HG03354 (cell line): Measurements from ENCODE around the gene SYVN1.
"Not testable (repeated sequence)": the region's sequence is repeated elsewhere in the genome, so short reads cannot be mapped to it uniquely, and the experiment has no call there.

Source experiments
- ATAC-seq: cut with Tn5 transposase; IDR thresholded peaks from one replicate; pipeline ENCODE4 v1.9.1; 2021; ENCODE audit warnings: mild to moderate bottlenecking; ENCODE audit not compliant: unreplicated experiment, poor library complexity, severe bottlenecking

Gene SYVN1

DNA sequence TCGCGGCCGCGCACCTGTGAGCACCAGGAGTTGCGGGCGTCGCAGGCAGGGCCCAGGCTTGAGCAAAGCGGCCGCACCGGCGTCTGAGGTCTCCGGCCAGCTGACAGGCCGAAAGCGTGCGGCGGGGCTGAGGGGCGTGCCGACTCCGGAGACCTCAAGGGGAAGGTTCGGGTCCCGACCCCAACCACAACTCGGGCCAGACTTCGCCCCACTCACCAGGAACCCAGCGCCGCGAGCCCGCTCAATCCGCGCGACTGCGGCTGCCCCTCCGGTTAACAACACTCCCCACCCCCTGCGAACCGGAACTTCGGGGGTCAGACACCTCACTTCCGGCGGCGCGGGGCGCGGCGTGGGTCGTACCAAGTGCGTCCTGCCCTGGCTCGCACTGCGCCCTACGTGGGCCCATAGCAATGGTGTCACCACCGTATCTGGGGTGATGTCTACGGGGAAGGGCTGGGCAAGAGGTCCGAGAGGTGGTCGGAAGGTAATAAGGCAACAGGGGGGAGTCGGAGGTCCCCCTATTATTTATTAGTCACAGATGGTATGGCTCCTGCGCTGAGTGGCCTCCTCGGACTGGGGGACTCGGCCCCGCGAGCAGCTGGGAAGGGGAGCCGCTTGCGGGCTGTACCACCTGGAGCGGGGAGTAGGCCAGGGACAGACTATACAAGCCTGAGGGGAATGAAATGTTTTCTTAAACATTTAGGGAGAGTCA is at the start of gene SYVN1:
TSS of gene SYVN1 (minus strand) at position 280 of the 712 bp plus-strand sequence. CDS start 918 bp downstream, outside the sequence.
- peak; percentile 61 for ATAC-seq

DNA sequence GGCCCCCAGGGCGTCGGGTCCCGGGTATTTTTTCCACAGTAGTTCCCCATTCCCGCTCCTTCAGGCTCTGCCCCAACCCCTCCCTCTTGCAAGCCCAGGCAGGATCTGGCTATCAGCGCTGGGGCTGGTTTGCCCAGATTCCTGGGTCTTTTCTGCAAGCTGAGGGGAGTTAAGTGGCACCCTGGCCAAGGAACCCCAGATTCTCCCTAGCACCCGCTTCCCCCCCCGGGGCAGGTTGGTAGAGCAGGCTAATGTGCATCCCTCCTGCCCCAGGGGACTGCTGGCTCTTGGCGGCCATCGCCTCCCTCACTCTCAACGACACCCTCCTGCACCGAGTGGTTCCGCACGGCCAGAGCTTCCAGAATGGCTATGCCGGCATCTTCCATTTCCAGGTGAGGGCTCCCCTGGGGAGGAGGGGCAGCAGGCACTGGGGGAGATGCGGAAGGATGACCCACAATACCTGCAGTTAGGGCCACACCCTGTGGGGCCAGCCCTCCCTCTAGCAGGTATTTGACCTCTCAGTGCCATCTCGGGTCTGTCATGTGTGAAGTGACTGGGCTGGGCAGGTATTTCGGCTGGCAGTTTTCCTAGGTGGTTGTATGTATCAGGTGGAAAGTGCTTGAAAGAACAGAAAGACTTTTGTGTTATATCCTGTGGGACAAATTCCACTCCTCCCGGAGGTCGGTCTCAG is 49.0 kb upstream of the SYVN1 start:
- no peak for ATAC-seq

DNA sequence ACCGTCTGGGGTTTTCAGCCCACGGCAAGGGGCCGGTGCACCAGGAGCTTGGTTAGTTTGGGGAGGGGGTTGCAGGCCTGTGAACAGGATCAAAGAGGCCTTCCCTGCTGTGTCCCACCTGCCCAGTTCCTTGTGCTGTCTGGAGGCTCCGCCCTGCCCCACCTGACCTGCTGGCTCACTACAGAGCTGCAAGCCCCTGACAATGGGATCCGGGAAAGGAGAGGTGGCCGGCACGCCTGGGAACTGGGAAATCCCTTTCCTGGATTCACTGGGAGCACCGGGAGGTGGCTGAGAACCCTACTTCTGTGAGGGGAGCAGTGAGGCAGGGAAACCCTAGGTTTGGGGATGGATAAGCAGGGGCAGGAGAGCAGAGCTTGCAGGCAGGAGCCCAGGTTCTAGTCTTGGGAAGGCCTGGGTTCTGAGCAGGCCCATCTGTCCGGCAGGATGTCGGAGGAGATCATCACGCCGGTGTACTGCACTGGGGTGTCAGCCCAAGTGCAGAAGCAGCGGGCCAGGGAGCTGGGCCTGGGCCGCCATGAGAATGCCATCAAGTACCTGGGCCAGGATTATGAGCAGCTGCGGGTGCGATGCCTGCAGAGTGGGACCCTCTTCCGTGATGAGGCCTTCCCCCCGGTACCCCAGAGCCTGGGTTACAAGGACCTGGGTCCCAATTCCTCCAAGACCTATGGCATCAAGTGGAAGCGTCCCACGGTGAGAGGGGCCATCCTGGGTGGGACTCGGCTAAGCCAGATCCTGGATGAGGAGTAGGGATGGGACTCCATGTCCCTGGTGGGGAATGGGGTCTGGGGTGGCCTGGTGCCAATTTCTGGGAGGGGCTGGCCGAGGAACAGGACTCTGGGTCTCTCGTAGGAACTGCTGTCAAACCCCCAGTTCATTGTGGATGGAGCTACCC is 48.2 kb upstream of the SYVN1 start:
- ATAC-seq = no peak

DNA sequence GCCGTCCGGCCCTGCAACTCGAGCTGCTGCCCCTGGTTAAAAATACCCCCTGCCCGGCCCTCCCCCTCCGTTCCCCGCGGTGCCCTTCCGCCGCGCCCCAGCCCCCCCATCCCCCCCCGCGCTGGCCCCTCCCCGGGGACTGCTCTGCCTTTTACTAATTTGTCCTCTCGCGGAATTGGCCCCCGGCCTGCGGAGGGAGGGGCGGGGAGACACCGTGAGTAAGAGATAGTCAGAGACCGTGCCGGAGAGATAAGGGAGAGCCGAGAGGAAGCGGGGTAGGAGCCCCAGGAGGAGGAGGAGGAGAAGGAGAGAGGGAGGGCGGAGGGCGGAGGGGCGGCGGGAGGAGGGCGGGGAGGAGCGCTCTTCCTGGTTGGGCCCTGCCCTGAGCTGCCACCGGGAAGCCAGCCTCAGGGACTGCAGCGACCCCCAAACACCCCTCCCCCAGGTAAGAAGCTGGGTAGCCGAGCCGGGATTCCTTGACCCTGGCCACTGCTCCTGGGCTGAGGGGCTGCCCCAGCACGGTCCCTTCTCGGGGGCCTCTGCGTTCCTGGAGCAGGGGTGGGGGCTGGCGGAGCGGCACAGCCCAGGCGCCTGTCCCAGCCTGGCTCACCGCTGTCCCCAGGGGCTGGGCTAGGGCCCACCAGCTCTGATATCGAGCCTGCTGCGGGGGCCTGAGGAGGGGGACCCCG is 47.4 kb upstream of the SYVN1 start, which contains the start of gene CAPN1:
TSS of gene CAPN1 (plus strand) at position 360 of the 689 bp plus-strand sequence. CDS start 774 bp downstream, outside the sequence.
- ATAC-seq = peak; percentile 42

DNA sequence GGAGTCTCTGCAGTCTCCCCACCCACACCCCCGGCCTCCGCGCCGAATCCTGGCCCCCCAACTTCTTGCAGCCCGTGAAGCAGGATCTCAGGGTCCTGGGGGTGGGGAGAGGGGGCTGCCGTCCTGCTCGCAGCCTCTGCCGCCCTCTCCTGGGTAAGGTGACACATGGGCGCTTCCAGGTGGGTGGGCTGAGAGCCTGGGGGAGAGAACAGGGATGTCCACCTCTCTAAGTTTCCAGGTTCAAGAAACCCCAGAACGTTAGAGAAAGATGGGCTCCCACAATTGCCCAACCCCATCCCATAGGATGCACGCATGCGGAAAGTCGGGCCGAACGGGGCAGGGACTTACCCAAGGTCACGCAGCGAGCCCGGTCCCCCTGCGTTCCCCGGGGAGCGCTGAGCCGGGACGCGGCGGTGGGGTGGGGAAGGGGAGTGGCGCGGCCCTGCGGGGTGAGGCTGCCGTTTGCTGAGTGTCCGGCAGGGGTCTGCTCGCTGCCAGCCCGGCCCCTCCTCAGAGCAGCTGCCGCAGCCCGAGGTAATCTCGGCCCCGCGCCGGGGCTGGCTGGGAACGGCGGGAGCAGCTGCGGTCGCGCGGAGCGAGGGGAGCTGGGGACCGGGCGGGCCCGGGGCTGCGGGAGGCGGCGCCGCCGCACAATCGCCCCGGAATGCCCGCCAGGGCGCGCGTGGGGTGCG is 46.7 kb upstream of the SYVN1 start:
- peak; percentile 75 for ATAC-seq

DNA sequence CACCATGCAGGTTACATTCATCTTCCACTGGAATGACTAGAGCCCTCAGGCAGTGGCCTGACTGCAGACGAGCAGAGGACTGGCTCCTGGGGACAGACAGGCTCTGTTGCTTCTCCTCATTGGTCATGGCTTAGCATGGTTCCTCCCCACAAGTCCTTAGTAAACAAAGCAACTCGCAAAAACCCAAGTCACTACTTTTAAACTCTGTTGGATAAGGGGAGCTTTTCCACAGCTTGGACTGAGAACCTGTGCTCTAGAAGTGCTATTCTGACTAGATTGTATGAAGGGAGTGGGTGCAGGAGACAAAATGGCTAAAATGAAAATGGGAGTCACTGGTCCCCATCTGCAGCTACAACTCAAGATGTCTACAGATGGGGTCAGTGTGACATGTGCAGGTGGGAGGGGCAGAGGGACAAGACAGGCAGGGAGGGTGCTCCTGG is 40.3 kb upstream of the SYVN1 start:
- ATAC-seq = not testable (repeated sequence)

DNA sequence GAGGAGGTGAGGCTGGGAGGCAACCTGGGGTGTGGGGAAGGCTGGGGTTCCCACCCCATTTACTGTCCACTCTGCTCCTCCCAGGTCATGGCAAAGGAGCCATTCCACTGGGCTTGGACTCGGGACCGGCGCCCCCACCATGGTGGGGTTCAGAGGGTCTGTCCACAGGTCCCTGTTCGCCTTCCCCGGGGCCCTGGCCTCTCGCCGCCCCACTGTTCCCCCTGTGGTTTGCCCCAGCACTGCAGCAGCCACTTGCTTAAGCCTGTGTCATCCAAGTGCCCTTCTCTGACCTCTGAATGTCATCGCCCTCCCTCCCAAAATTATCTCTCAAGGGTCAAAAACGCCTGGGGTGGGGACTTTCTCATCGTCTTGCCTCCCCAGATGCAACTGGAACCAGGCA is 38.3 kb upstream of the SYVN1 start:
- ATAC-seq = no peak

DNA sequence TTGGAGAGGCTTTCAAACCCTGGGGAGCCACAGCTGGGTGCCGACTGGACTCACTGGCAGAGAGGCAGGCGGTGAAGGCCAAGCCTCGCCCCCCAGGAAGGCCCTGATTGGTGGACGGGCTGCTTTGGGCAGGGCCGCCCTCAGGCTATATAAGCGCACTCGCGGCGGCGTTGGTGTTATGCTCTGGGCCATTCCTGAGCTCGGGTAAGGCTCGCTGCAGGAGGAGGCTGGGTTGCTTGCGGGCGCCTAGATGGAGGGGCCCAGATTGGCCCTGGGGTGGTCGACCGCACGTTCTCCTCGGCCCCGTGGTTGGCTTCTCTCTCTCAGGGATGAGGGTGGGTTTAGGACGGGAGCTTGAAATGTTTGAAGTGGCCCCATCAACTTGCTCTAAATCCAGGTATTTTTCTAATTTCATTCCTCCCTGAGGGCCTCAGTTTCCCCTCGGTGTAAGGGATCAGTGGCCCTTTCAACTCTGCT is 35.8 kb upstream of the SYVN1 start, which contains the start of gene SPDYC:
TSS of gene SPDYC (plus strand) at position 176 of the 477 bp plus-strand sequence. CDS start 1,125 bp downstream, outside the sequence.
- no peak for ATAC-seq

DNA sequence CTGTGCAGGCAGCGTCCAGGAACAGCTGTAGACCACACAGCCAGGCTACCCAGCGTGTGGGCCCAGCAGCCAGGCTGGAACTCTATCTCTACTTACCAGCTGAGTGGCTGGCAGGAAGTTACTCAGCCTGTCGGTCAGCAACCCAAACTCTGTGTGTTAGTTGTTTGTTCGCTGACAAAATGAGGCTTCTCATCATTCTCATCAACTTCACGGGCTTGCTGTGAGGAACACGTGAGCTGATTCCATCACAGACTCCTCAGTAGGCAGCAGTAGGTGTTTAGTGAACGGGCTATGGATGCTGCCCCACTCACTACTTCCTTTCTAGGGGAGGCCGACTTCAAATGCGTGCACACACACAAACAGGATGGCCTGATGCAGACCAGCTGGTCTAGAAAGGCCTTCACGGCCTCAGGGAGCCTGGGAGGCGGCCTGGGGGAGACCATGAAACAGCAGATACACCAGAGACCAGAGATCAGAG is 34.9 kb upstream of the SYVN1 start:
- no peak for ATAC-seq

DNA sequence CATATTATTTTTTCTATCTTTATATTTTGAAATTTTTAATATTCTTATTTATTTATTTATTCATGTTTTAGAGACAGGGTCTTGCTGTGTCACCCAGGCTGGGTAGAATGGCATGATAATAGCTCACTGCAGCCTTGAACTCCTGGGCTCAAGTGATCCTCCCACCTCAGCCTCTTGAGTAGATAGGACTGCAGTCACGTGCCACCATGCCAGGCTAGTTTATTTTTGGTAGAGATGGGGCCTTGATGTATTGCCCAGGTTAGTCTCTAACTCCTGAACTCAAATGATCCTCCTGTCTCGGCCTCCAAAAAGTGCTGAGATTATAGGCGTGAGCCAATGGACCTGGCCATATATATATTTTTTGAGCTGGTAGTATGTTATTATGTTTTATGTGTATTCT is 33.3 kb upstream of the SYVN1 start:
- no peak for ATAC-seq

DNA sequence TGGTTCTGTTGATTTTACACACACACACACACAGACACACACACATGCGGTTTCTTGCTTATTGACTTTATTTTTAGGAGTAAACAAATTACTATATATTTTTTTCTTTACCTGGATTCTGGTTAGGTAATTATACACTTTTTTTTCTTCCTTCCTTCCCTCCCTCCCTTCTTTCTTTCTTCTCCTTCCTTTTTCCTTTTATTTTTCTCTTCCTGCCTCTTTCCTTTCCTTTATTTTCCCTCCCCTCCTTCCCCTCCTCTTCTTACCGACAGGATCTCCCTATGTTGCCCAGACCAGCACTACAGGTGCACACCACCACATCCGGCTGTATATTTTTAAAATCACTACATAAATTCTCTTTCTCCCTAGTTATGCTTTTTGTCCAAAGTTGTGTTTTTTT is 32.6 kb upstream of the SYVN1 start:
- ATAC-seq = no peak

DNA sequence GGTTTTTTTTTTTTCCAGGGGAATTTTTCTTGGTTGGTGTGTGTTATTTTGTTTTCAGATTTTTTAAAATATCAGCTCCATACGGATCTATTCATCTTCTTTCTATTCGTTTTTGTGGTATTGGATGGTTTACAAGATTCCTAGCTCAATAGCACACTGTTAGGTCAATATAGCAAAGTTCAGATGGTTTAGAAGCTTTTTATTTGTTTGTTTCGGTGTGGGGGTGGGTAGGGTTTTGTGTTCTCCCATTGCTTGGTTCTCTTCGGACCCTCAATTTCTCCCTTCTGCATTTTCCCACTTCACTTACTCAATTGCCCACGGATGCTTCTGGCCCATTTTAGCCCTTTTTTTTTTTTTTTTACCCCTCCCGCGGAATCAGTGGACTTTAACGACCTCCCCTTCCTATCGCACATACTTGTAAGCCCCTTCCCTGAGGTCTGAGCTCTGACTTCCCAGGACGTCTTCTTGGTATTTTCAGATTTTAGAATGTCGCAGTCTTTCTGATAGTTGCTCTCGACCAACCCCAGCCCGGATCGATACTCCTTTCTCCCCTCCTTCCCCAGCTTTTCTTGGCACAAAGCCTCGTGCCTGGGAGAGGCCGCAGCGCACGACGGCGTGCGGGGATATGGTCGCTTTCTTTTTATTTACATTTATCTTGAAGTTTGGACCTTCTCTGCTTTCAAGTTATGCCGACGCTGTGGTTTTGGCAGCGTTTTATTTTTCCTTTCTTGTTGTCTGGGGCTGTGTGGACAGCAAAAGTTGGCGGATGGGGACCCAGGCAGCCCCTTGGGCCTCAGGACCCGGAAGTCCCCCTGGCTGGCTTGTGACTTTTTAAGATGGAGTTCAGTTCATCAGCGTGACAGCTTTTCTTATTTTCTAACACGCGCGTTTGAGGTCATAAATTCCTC is 31.3 kb upstream of the SYVN1 start:
- no peak for ATAC-seq

DNA sequence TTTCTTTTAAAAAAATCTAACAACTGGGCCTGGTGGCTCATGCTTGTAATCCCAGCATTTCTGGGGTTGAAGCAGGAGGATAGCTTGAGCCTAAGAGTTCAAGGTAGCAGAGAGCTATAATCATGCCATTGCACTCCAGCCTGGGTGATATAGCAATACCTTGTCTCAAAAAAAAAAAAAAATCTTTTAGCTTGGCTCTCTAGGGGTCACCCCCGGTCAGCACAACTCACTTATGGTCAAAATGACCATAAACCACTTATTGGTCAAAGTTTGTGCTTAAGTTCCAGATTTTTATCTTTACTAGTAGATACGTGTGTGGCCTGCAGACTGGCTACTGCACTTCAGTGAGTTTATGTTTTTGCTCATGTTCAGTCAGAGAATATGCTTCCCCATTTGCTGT is 29.4 kb upstream of the SYVN1 start:
- ATAC-seq = no peak

DNA sequence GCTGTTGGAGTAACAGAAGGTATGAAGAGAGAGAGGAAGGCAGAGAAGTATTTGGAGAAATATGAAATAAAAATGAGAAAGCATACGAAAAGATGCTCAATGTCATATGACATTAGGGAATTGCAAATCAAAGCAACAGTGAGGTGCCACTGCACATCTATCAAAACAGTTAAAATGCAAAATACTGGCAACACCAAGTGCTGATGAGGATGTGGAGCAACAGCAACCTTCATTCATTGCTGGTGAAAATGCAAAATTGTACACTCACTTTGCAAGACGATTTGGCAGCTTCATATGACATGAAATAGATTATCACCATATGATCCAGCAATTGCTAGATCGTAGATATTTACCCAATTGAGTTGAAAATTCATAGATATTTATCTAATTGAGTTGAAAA is 26.3 kb upstream of the SYVN1 start:
- no peak for ATAC-seq

DNA sequence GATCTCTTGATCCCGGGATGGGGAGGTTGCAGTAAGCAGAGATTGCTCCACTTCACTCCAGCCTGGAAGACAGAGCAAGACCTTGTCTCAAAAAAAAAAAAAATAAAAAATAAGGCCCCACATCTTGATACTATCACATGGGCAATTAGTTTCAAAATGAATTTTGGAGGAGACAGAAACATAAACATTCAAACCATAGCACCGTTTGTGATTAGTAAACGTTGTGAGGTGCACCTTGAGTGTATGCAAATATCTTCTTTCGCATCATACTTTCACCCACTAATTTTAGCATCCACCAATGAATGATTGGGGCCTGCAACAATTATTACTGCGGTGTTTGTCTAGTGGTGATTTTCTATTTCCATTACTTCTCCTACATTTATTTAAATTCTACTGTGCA is 24.7 kb upstream of the SYVN1 start:
- peak; percentile 66 for ATAC-seq

DNA sequence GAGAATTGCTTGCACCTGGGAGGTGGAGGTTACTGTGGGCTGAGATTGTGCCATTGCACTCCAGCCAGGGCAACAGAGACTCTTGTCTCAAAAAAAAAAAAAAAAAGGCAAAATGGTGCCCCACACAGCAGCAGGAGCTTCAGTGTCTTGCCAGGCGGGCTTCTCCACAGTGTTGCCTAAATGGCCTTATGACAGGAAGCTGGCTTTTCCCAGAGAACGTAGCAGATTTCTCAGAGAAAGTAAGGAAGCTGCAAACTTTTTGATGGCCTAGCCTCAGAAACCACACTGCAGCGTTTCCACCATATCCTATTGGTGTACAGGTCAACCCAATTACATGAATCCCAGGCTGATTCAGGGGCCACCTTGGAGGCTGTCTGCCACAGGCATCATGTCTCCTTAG is 23.0 kb upstream of the SYVN1 start:
- ATAC-seq = no peak

DNA sequence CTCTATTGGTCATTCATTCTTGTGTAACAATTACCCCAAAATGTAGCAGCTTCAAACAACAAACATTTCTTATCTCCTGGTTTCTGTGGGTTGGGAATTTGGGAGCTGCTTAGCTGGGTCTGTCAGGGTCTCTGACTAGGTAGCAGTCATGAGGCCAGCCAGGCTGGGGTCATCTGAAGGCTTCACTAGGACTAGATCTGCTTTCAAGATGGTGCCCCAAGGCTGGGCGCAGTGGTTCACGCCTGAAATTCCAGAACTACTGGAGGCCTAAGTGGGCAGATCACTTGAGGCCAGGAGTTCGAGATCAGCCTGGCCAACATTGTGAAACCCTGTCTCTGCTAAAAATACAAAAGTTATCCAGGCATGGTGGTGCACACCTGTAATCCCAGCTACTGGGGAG is 22.6 kb upstream of the SYVN1 start:
- ATAC-seq = no peak

DNA sequence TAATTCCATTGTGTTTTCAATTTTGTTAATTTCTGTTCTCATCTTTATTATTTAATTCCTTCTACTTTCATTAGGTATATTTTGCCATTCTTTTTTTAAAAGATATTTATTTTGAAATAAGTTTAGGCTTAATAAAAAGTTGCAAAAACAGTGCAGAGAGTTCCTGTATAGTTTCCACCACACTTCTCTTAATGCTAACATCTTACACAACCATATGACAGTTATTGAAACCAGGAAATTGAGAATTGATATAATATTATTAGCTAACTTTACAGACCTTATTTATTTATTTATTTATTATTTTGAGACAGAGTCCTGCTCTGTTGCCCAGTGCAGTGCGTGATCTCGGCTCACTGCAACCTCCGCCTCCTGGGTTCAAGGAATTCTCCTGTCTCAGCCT is 21.9 kb upstream of the SYVN1 start:
- no peak for ATAC-seq
